GM21423 (cell line): Measurements from ENCODE around the gene MAP2K3.
"Not testable (repeated sequence)": the region's sequence is repeated elsewhere in the genome, so short reads cannot be mapped to it uniquely, and the experiment has no call there.

Experiments
- ATAC-seq: cut with Tn5 transposase; IDR thresholded peaks from one replicate; pipeline ENCODE4 v1.9.1; 2021; ENCODE audit warnings: mild to moderate bottlenecking, moderate library complexity; ENCODE audit not compliant: unreplicated experiment

The MAP2K3 gene

GRCh38 chr17:21296097-21297025 is 11.8 kb downstream of the MAP2K3 start:
- ATAC-seq: no peak

DNA sequence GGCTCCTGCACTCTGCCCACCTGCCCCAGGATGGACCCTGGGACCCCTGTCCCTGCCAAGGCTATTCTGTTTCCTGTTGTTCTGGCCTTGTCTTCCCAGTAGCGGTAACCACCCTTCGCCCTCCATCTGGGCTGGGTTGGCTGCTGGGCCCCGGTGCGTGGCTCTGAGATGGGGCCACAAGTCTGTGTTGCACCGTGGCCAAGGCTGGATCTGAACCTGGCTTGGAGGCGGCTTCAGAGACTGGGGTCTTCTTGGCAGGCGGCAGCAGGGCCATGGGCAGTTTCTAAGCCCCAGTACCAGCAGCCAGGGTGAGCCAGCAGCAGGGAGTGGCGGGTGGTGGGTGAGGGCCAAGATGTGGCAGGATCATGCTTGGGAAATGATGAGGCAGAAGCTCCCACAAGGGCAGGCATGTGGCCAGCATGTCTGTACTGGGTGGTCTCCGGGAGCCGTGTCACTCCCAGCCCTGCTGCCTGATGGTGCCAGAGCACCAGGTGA is 12.6 kb downstream of the MAP2K3 start:
- ATAC-seq: no peak

DNA sequence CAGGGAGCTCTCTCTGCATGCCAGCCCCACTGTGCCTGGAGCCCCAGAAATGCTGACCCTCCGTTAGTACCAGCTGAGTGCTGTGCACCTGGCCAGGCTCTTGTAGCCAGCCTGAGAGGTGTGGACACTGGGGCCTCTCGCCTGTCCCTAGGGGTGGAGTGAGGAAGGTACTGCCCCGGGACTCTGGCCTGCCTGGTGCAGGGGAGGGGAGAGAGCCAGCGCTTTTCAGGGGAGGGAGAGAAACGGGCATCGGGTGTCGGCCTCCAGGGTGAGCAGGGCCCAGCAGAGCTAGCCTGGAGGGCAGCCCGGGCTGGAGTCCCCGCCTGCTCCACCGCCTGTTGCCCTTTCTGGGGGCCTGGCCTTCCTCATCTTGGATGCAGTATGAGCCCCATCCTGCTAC is 13.1 kb downstream of the MAP2K3 start:
- no peak for ATAC-seq

DNA sequence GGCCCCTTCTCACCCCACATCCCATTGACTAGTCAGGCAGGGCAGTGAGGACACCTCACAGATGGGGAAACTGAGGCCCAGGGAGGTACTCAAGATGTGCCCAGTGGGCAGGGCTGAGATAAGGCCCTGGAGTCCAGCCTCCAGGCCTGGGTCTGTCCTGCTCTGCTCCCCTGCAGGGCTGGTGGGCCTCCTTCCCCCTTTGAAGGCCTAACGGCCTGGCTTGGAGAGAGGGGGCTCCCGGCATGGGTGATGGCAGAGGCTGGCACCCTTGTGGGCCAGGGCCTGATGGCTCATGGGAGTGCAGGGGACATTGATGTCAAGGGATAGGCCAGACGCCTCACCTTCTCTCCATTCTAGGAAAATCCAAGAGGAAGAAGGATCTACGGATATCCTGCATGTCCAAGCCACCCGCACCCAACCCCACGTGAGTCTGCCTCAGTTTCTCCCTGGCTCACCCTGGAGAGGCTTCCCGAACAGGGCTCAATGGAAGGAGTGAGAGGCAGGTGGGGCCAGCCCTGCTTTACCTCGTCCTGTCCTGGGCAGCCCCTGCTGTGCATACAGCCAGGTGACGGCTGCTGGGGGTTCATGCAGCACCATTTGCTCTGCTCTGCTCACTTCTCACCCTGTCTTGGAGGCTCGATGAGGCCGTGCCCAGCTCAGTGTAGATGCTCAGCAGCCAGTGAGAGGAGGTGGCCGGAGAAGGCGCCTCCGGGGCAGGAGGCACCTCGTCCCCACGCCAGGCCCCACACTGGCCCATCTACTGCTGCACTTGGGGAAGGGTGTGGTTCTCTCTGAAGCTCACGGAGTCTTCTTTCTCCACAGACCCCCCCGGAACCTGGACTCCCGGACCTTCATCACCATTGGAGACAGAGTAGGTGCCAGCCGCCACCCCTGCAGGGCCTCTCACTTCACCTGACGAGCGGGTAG is 13.8 kb downstream of the MAP2K3 start:
- no peak for ATAC-seq

DNA sequence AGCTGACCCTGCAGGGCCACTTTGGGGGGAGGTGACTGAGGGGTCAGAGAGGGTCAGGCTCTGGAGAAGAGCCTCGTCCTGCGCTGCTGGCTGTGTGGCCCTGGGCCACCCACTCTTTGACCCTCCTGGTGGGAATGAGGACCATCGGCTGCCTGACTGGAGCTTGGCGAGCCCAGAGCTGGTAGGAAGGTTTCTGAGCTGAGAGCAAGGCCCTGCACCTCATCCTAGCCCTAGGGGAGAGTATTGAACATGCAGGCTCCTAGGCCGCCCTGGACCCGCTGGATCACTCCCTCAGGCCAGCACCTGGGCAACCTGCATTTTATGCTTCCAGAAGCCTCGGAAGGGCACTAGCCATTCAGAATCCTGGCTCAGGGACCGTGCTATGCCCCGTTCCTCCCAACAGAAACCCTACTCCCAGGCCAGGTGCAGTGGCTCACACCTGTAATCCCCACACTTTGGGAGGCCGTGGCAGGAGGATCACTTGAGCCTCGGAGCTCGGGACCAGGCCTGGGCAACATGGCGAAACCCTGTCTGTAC is 14.5 kb downstream of the MAP2K3 start:
- ATAC-seq: no peak

DNA sequence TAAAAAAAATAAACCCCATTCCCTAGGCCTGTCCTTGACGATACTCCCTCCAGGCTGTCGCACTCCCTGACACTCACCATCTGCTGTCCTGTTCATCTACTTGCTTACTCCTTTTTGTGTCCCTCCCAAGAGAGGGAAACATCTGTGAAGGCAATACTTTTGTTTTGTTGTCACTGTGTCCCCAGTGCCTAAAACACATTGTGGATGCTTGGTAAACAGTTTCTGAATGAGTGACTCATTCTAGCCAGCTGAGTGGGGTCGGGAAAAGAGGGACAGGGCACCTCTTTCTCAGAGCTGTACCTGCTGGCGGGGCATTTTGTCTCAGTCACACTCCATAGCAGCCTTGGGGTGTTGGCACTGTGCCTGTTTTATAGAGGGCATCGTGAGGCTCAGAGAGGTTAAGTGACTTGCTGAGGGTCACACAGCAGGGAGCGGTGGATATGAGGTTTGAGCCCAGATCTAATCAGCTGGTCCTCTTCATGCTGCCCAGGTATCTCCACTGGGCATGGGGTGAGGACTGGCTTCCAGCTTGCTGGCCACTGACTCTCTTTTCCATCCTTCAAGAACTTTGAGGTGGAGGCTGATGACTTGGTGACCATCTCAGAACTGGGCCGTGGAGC is 15.6 kb downstream of the MAP2K3 start:
- no peak for ATAC-seq

- ATAC-seq: no peak
These were observed 16.4 kb downstream of the MAP2K3 start for GRCh38 chr17:21300601-21301571.

DNA sequence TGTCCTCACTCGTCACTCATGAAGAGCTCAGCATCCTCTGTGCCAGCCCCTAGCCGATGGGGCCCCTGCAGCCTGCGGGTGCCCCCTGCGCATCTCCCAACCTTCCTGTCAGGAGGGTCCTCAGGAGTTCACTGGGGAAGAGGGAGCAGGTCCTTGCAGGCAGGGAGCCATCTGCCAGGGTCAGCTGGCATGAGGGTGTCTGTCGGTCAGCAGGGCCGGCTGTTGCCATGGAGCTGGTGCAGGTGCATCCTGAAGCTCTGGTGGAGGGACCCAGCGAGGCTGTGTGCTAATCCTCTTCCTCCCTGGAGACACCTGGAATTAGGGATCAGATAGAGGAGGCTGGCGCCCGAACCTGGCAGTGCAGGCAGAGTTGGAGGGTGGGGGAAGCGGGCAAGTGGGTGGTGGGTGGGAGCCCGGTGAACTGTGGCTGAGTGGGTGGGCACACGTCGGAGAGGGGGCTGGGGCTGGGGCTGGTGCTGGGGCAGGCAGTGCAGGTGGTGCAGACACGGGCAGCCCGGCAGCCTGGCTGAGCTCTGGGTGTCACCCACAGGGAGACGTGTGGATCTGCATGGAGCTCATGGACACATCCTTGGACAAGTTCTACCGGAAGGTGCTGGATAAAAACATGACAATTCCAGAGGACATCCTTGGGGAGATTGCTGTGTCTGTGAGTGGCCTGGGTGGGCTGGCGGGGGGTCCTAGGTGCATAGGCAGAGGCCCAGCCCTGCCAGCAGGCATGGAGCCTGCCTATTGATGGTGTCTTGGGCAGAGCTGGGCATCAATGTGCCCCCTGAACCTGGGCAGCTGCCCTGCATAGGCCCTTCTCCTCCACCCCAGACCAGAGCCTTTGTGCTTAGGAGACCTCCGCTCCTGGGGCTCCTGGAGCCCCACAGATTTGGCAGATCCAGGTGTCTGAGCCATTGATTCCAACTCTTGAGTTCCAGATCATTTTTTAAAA is 17.4 kb downstream of the MAP2K3 start:
- no peak for ATAC-seq

GRCh38 chr17:21302711-21303425 is 18.4 kb downstream of the MAP2K3 start:
- no peak for ATAC-seq

DNA sequence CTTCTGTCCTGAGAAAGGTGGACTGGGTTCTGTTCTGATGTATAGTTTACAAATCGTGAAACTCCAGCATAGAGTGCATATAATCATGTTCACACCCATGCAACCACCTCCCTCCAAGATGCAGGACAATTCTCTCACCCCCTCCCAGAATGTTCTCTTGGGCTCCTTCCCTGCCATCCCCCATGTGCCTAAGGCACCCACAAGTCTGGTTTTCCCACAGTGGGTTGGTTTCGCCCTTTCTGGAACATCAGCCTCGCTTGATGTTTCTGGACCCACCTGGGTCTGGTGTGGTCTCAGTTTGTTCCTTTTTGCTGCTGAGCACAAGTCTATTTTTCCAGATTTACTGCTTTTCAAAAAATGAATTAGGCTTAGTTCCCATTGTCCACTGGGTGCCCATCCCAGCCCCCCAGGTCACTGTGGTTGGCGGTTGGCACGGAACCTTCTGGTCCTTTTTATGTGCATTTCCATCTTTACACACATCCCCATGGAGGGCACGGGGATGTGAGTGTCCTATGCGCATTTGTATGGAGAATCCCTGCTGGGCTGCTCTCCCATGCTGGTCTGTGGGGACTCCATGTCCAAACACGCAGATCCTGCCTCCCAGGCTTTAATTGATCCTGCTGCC is 19.0 kb downstream of the MAP2K3 start:
- ATAC-seq: no peak

DNA sequence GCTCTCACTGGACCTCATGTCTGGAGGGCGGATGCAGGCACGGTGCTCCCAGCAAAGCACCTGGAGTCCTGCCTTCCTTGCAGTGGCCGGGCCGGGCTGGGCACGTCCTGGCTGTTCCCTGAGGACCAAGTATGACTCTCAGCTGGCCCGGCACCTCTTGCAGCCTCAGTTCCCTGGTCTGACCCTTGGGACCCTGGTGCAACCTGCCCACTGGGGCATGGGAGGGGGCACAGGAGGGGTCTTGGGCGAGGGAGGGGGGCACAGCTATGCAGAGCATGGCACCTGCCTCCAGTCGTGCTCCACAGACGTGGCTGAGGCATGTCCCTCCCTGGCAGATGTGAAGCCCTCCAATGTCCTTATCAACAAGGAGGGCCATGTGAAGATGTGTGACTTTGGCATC is 19.6 kb downstream of the MAP2K3 start:
- ATAC-seq: no peak

- ATAC-seq: not testable (repeated sequence)
These were observed 20.1 kb downstream of the MAP2K3 start for GRCh38 chr17:21304551-21305151.

DNA sequence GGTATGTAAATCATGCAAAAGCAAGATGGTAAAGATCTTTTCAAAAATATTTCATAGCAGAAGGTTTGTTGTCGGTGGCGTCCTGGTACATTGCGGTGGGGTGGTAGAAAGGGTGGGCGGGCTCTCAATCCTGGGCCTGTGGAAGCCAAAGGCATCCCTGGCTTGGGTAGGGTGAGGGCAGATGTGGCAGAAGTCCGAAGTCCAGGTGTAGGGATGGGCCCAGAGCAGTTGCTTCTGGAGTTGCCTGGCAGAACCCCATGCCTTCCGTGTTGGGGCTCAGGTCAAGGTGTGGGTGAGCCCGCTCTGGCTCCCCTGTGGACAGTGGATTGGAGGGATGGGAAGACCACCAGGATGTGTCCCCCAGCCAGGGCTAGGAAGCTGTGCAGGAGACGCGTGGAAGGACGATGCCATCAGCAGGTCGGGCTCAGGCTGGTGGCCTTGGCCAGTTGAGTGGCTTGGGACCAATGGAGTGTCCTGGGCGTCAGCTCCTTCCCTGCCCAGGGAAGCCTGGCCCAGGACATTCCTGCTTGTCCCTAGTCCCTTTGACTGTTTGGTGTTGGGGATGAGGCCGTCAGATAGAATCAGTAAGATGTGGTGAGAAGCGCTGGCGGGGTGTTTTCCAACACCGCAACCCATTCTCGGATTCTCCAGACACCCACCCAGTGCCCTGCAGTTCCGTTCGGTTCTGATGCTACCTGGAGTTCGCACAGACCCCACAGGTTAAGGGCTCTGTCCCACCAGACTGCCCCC is 21.1 kb downstream of the MAP2K3 start:
- ATAC-seq: not testable (repeated sequence)

DNA sequence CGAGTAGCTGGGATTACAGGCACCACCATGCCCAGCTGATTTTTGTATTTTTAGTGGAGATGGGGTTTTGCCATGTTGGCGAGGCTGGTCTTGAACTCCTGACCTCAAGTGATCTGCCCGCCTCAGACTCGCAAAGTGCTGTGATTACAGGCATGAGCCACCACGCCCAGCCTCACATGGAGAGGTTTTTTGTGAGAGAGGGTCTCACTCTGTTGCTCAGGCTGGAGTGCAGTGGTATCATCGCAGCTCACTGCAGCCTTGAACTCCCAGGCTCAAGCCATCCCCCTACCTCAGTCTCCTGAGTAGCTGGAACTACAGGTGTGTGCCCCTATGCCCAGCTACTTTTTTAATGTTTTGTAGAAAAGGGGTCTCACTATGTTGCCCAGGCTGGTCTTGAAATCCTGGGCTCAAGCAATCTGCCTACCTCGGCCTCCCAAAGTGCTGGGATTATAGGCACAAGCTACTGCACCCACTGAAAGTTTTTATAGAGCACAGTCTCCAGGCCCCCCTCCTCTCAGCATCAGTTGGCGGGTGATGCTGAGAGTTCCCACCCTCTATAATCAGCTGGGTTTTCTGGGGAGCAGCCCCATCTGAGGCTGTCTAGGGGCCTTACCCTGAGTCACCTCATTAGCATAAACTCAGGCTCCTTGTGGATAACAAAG is 22.2 kb downstream of the MAP2K3 start:
- not testable (repeated sequence) for ATAC-seq

DNA sequence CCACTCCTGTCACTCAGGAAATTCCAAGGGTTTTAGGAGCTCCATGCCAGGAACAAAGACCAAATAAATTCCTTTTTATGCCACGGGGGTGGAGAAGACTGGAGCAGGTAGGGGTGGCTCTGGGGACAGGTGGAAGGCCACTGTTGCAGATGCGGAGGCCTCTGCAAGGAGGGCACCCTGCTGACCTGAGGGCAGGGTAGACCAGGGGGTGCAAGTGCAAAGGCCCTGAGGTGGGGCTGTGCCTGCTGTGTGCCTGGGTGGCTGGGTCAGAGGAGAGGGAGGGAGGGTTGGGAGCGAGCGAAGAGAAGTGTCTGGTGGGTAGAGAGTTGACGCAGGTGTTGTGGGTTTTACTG is 22.7 kb downstream of the MAP2K3 start:
- not testable (repeated sequence) for ATAC-seq

DNA sequence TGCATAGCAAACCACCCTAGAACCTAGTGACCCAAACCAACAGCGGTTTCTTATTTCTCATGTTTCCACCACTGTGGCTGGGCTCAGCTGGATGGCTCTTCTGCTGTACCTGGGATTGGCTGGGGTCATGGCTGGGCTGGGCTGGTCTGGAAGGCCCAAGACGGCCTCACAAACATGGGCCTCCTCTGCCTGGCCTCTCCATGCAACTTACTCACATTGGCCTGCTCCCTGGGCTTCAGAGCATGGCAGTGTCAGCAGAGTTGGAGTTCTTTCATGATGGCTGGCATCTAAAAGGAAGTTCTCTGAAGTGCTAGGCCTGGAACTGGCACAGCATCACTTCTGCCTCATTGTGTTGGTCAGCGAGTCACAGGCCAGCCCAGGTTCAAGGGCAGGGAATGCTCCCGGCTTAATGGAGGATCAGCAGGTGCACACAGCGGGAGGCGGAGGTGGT is 24.4 kb downstream of the MAP2K3 start:
- not testable (repeated sequence) for ATAC-seq
